HCT116 (cell line): ENCODE measurements around the gene RNF183.

Source experiments
- FOSL1 ChIP-seq: IDR thresholded peaks from 2 replicates; pipeline ENCODE4 v1.6.1; 2012; ENCODE audit warnings: low read depth
- POLR2A ChIP-seq: IDR thresholded peaks from 2 replicates; pipeline ENCODE4 v1.7.0; 2011; ENCODE audit warnings: borderline replicate concordance; ENCODE audit not compliant: insufficient read depth, insufficient read length; ENCODE audit errors: extremely low read depth
- RAD21 ChIP-seq: IDR thresholded peaks from 2 replicates; pipeline ENCODE4 v1.6.1; 2012; ENCODE audit warnings: low read depth, mild to moderate bottlenecking
- ZNF274 ChIP-seq: fragments of 200-500 bp; sonication (Bioruptor generic); IDR thresholded peaks from 2 replicates; pipeline ENCODE4 v1.6.1; 2014; ENCODE audit warnings: mild to moderate bottlenecking, low read depth, low read length, inconsistent platforms

DNA sequence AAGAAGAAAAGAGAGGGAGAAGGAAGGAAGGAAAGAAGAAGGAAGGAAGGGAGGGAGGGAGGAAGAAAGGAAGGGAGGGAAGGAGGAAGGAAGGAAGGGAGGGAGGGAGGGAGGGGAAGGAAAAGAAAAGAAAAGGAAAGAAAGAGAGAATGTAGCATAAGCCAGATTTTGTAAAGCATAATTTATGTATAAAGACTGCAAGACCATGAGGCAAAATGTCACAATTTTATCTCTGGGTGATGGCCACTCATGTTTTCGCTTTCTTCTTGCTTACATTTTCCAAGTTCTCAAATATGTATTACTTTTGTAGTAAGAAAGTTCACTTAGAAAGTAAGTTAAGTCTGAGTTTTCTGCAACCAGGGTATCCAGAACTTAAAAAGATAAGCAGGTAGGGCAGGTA, 3.4 kb upstream of the RNF183 start:
- TF ChIP-seq POLR2A (no peak), FOSL1 (no peak), RAD21 (no peak), ZNF274 (no peak)
